HUES48 (cell line): ENCODE data around the gene TNRC6C.
A peak's percentile ranks its signal among the peaks of the same experiment; 100 is the strongest.
"Not testable (repeated sequence)": the region's sequence is repeated elsewhere in the genome, so short reads cannot be mapped to it uniquely, and the experiment has no call there.

Experiments
- H3K27ac ChIP-seq: one replicate; pipeline ENCODE4 v1.7.0; 2013; ENCODE audit warnings: low read depth, low read length, inconsistent platforms
- H3K27me3 ChIP-seq: 2 replicates; pipeline ENCODE4 v1.6.1; 2013; ENCODE audit warnings: mild to moderate bottlenecking, low read length; ENCODE audit not compliant: control insufficient read depth, insufficient read depth
- H3K36me3 ChIP-seq: 2 replicates; pipeline ENCODE4 v1.6.1; 2013; ENCODE audit warnings: low read length; ENCODE audit not compliant: control insufficient read depth, insufficient read depth
- H3K4me1 ChIP-seq: 2 replicates; pipeline ENCODE4 v1.6.1; 2013; ENCODE audit warnings: mild to moderate bottlenecking, low read length; ENCODE audit not compliant: control insufficient read depth, insufficient read depth
- H3K4me3 ChIP-seq: 2 replicates; pipeline ENCODE4 v1.5.1; 2013; ENCODE audit warnings: mild to moderate bottlenecking, low read depth, low read length
- H3K9ac ChIP-seq: 2 replicates; pipeline ENCODE4 v1.6.1; 2013; ENCODE audit warnings: mild to moderate bottlenecking, low read depth, low read length, moderate library complexity
- H3K9me3 ChIP-seq: 2 replicates; pipeline ENCODE4 v1.6.1; 2013; ENCODE audit warnings: low read length; ENCODE audit not compliant: control insufficient read depth, insufficient read depth

Gene TNRC6C

DNA sequence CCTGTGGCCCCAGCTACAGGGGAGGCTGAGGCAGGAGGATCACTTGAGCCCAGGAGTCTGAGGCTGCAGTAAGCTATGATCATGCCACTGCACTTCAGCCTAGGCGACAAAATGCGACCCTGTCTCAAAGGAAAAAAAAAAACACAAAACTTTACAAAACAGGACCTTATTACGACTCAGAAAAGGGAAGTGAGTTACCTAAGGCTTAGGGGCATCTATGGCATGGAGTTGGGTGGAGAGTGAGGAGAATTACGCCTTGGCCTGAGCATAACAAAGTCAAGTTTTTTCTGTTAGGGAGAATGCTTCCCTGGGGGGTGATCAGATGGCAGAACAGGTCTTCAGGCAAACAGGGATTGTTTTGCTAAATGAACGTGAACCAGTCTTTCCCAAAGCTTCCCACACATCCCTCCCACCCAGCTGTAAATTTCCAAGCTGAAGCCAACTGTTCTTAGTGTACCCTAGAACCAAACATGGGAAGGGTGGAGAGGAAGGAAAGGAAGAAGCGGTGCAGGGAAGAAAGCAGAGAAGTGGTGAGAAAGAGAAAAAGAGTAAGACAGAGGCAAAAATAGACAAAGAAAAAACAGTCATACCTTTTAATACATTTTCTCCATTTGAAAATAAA, 24.6 kb upstream of the TNRC6C start:
- no peaks in the 10 kb centered on the region for H3K36me3 ChIP-seq
- peaks cover 5% of the 10 kb centered on the region; the same call in 1 of the 2 replicates for H3K27me3 ChIP-seq
- H3K9ac ChIP-seq, result no peak overlapping the region
- no peak overlapping the region for H3K4me3 ChIP-seq
- H3K27ac ChIP-seq, result no peak overlapping the region
- peaks cover 33% of the 10 kb centered on the region for H3K4me1 ChIP-seq
- H3K9me3 ChIP-seq, result no peaks in the 10 kb centered on the region

DNA sequence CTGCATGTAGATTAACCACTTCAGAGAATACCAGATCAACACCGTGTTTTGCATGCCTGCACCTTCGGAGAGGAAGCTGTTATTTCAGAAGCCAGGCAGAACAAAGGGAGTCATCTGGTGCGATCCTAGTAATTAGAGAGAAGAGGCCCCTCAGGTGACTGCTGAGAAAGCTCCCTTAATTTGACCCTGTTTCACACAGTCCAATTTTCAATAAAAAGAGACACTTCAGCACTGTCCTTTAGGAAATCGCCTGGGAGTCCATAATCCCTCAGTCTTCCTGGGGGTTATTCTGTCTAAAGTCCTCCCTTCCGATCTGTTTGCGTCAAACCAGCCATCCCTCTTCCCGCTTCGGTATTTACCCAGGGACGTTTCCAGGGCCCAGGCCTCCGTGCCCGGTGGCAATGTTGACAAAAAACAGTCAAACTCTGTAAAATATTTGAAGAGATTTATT, 23.4 kb upstream of the TNRC6C start:
- Histone ChIP-seq H3K27ac (peak overlapping the region; percentile 81), H3K4me3 (no peak overlapping the region; the same call in 1 of the 2 replicates), H3K9ac (no peak overlapping the region), H3K4me1 (peaks cover 27% of the 10 kb centered on the region), H3K9me3 (no peaks in the 10 kb centered on the region), H3K27me3 (peaks cover 5% of the 10 kb centered on the region; the same call in 1 of the 2 replicates), H3K36me3 (no peaks in the 10 kb centered on the region)

DNA sequence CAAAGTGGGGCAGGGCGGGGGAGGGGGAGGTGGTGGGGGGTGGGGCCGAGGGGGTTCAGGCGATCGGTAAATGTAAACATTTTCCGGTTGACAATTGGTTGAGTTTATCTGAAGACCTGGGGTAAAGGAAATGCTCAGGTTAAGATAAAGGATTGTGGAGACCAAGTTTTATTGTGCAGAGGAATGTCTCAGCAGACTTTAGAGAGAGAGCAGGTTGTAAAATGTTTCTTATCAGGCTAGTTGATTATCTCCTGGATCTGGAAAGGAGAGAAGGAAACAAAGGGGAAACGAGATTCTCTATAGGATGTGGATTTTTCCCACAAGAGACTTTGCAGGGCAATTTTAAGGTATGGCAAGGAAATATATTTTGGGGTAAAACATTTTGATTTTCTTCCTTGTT, 22.8 kb upstream of the TNRC6C start:
- H3K9me3 ChIP-seq, H3K9ac ChIP-seq, H3K36me3 ChIP-seq, H3K27me3 ChIP-seq, H3K4me3 ChIP-seq, H3K27ac ChIP-seq: not testable (repeated sequence)
- peaks cover 27% of the 10 kb centered on the region for H3K4me1 ChIP-seq

DNA sequence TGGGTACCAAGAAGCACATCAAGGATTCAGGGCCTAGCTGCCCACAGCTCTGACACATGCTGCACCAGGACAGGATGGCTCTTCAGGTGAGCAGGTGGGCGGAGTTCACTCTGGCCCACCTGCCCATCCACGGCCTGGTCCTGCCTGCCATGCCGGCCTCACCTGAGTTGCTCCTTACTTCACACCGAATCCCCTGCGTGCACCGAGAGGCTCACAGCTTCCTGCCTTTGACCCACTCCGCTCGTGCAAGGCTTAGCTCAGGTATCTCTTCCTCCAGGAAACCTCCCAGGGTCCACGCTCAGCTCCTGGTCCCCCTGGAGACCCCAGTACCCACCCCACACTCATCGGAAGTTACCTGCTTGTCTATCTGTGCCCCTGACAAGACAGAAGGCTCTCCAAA, 21.6 kb upstream of the TNRC6C start:
- H3K4me1 ChIP-seq, result peaks cover 17% of the 10 kb centered on the region
- H3K36me3 ChIP-seq, result no peaks in the 10 kb centered on the region
- no peak overlapping the region for H3K9ac ChIP-seq
- no peak overlapping the region for H3K4me3 ChIP-seq
- no peak overlapping the region for H3K27ac ChIP-seq
- no peaks in the 10 kb centered on the region for H3K27me3 ChIP-seq
- no peaks in the 10 kb centered on the region for H3K9me3 ChIP-seq

DNA sequence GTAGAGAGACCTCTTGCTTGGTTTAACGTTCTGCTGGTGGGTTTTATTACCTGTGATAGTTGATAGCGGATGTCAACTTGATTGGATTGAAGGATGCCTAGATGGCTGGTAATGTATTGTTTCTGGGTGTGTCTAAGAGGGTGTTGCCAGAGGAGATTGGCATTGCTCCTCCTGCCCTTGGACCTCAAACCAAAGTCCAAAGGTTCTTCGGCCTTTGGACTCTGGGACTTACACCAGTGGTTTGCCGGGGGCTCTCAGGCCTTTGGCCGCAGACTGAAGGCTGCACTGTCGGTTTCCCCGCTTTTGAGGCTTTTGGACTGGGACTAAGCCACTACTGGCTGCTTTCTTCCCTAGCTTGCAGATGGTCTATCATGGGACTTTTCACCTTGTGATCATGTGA, 17.5 kb upstream of the TNRC6C start:
- Histone ChIP-seq H3K4me1 (no peaks in the 10 kb centered on the region; the same call in 1 of the 2 replicates), H3K36me3 (no peaks in the 10 kb centered on the region), H3K9ac (no peak overlapping the region), H3K27ac (no peak overlapping the region), H3K4me3 (no peak overlapping the region), H3K9me3 (no peaks in the 10 kb centered on the region), H3K27me3 (no peaks in the 10 kb centered on the region)

DNA sequence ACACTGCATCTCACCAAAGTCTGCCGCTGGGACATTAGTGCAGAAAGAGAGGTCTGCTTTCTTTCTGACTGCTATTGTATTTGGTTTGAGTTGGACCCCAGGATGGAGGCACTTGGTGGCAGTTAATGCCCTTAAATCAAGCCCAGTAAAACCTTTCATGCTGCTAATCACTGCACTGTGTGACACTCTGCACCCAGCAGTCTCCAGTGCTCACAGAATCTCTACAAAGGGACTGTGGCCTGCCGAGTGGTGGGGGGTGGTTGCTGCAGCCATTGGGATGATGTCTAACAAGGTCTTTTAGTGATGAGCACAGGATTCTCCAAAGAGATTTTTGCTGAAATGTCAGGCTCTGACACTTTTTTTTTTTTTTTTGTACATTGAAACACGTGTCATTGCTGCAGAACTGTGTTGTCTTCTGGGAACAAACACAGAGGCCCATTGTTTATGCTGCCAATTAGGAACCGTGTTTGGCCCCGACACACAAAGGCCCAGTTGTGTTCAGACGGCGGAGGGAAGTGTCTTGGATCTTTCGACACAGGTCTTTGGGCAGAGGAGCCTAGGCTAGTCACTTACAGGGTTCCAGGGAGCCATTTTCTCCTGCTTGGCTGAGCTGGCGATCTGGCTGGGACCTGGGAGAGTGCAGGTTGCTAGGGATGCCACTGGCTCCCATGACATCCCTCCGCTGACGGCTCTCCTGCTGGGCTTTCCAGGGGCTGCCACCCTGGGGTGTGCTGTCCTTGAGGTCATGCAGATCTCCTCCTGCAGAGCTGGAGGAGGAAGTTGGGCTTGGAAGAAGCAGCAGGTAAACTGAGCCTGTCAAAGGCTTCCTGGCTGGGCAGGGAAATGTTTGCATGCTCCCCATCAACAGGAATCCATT, 16.2 kb upstream of the TNRC6C start:
- no peaks in the 10 kb centered on the region for H3K36me3 ChIP-seq
- H3K4me3 ChIP-seq, result no peak overlapping the region
- no peaks in the 10 kb centered on the region for H3K4me1 ChIP-seq
- H3K9ac ChIP-seq, result no peak overlapping the region
- H3K9me3 ChIP-seq, result no peaks in the 10 kb centered on the region
- no peak overlapping the region for H3K27ac ChIP-seq
- no peaks in the 10 kb centered on the region for H3K27me3 ChIP-seq

DNA sequence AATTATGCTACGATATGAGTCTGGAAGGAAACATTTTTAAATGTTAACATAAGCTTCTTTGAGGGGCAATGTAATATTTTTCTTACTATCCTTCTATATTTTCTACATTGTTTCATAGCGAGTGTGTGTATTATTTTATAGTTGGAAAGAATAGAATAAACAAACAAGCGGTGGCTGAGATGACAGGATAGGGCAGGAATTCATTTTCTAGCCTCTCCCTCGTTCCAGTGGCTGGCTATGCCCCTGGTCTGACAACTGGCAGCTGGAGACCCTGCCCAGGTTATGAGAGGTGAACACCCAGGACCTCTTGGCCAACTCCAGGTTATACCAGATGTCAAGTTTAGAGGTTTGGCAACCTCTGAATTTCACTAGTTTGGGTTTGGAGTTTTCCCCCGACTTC, 14.5 kb upstream of the TNRC6C start:
- Histone ChIP-seq H3K36me3 (no peaks in the 10 kb centered on the region), H3K4me3 (no peak overlapping the region), H3K9ac (no peak overlapping the region), H3K27ac (no peak overlapping the region), H3K27me3 (no peaks in the 10 kb centered on the region), H3K4me1 (no peaks in the 10 kb centered on the region), H3K9me3 (no peaks in the 10 kb centered on the region)

DNA sequence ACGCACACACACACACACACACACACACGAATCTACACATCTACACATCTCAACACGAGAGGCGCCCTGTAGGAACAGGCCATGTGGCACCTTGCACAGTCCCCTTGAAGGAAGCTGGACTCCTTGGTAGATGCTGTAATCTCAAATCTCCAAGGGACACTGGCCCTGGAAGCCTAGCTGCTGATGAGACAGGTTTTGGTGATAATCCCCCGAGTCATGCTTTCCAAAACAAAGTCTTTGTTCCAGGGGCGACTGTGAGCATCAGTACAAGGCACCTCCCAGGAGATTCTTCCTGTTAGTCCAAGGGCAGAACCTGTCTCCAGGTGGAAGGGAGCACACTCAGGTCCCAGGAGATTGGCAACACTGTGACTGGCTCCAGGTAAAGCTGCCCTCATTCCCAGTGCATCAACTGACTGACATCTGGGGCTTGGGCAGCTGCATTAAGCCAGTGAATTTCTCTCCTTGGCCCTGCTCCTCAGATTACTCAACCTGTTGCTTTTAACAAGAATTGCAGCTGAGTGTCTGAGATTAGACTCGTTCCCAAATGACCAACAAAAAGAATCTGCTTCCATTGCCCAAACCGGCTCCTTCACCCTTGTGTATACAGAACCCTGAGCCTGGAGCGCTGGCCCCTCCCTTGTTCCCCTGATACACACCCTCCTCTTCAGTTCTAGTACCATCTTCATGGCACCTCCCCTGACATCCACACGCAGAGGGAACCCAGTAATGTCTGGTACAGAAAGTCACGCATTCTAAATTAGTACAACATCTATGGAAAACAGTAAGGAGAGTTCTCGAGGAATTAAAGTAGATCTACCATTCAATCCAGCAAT, 13.9 kb upstream of the TNRC6C start:
- Histone ChIP-seq H3K9me3 (no peaks in the 10 kb centered on the region), H3K27ac (no peak overlapping the region), H3K4me1 (no peaks in the 10 kb centered on the region), H3K27me3 (no peaks in the 10 kb centered on the region), H3K36me3 (no peaks in the 10 kb centered on the region), H3K9ac (no peak overlapping the region), H3K4me3 (no peak overlapping the region)

DNA sequence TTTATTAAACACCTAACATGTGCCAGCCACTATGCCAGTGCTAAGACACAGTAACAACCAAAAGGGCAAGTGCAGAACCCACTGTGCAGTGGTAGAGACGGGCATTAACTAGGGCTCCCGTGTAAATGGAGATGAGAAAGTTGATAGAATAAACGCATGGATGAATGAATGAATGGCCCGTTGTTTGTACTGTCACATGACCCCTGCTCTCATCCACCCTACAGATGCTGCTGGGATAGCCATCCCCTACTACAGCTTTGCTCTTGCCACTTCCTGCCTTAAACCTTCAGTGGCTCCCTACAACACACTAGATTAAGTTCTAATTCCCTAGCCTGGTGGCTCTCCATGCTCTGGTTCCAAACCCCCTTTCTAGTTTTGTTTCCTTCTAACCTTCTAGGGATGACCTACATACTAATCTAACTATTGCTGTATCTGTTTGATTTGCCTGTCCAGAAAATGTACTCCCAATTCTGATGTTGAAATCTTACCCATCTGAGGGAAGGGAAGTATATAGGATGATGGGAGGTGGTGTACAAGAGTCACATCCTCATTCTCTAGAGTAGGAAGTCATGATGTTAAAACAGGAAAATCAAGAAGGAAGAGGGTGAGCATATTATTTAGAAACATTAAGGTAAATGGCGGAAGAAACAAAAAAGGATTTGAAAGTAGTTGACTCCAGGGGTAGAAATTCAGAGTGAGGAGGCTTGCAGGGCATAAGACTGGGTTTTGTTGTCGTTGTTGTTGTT, 11.4 kb upstream of the TNRC6C start:
- H3K27ac ChIP-seq, result no peak overlapping the region

DNA sequence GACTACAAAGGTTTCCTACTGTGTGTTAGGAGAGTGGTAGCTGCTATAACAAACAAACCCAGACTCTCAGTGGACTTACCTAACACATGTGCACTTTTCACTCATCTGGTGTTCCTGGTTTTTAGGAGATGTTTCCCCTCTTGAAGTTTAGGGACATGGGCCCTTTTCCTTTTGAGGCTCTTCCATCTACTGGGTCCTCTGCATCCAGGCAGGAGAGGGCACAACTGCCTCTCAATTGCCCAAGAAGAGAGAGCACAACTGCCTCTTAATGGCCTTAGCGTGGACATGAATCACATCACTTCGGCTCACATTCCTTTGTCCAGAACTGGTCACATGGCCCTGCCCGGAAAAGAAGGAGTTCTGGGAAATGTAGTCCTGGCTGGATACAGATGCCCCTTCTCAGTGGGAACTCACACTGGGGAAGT, 9.8 kb upstream of the TNRC6C start:
- Histone ChIP-seq H3K9ac (no peak overlapping the region), H3K27me3 (peaks cover 6% of the 10 kb centered on the region), H3K4me1 (0 out of 2 replicates have a peak, but pooled peaks cover 4% of the 10 kb centered on the region), H3K36me3 (no peaks in the 10 kb centered on the region), H3K4me3 (peak overlapping the region; percentile 17; the same call in 1 of the 2 replicates), H3K27ac (no peak overlapping the region), H3K9me3 (no peaks in the 10 kb centered on the region)

More for the DNA sequence above, 11.4 kb upstream of the TNRC6C start:
- Histone ChIP-seq H3K36me3 (no peaks in the 10 kb centered on the region), H3K27me3 (no peaks in the 10 kb centered on the region), H3K9me3 (no peaks in the 10 kb centered on the region), H3K9ac (no peak overlapping the region), H3K4me3 (no peak overlapping the region), H3K4me1 (0 out of 2 replicates have a peak, but pooled peaks cover 4% of the 10 kb centered on the region)
